GM12878 (cell line): ENCODE measurements around the gene CCL7. TPM values are rescaled to one million over a fixed set of nuclear protein-coding genes. Genes with fewer than 3 reads are reported as not detected.

Experiments
- ATAC-seq: fragments of 200-7000 bp; cut with Tn5 transposase; 3 replicates; pipeline ENCODE4 v1.9.1; 2020; ENCODE audit warnings: mild to moderate bottlenecking, moderate library complexity
- BruUV-seq: library from RNA; stranded (reverse); fragments of 400-500 nt; replicated peaks from 2 replicates; lab custom pipeline; 2021; lab: Mats Ljungman, UMichigan
- CTCF ChIA-PET: fragments of 300-600 bp; sonication (Branson Sonifier 250); formaldehyde crosslinking; extraction: SDS; loops from one replicate; lab custom pipeline; 2021; ENCODE audit warnings: inconsistent platforms; lab: Yijun Ruan, JAX
- POLR2A ChIA-PET: fragments of 350-600 bp; formaldehyde crosslinking; extraction: SDS; loops from one replicate; lab custom pipeline; 2021; ENCODE audit warnings: inconsistent platforms; lab: Charles Lee
- RAD21 ChIA-PET: fragments of 300-600 bp; sonication (Branson Sonifier 250); formaldehyde crosslinking; loops from one replicate; lab custom pipeline; 2023; ENCODE audit warnings: antibody characterized with exemption; ENCODE audit not compliant: unreplicated experiment; lab: Charles Lee
- SMC1A ChIA-PET: fragments of 300-600 bp; sonication (Branson Sonifier 250); formaldehyde crosslinking; loops from one replicate; lab custom pipeline; 2023; ENCODE audit not compliant: unreplicated experiment, uncharacterized antibody; lab: Charles Lee
- DNase-seq: peaks from one replicate; pipeline ENCODE4 v3.0.0-alpha.2; 2011; ENCODE audit warnings: low read depth, low spot score
- FAIRE-seq: peaks from 3 replicates; lab custom pipeline; 2011; peaks lifted over from hg19 to GRCh38; lab: Jason Lieb, UNC
- H2AFZ ChIP-seq: 2 replicates; pipeline ENCODE4 v1.6.0; 2011; ENCODE audit warnings: low read depth, low read length, control low read depth; ENCODE audit not compliant: control insufficient read depth
- H3K27ac ChIP-seq: 2 replicates; pipeline ENCODE4 v1.5.1; 2011; ENCODE audit warnings: control low read depth; ENCODE audit not compliant: control insufficient read depth, insufficient read depth
- H3K27me3 ChIP-seq, 2 experiments: replicated peaks in 1 of 2; 2 replicates each; pipeline versions ENCODE4 v1.6.0 to v1.6.1; 2011; ENCODE audit warnings: low read length in 1 of 2; ENCODE audit not compliant: control insufficient read depth in 2 of 2, insufficient read depth in 2 of 2
- H3K36me3 ChIP-seq, 2 experiments: 2 replicates each; pipeline ENCODE4 v1.5.1; 2011; ENCODE audit warnings: low read length in 1 of 2; ENCODE audit not compliant: control insufficient read depth in 2 of 2, insufficient read depth in 2 of 2
- H3K4me1 ChIP-seq: 2 replicates; pipeline ENCODE4 v1.6.1; 2011; ENCODE audit warnings: mild to moderate bottlenecking, low read length, moderate library complexity, mixed read lengths; ENCODE audit not compliant: control insufficient read depth, insufficient read depth
- H3K4me2 ChIP-seq: 2 replicates; pipeline ENCODE4 v1.6.0; 2011; ENCODE audit warnings: control low read depth; ENCODE audit not compliant: control insufficient read depth, insufficient read depth
- H3K4me3 ChIP-seq: fragments of 200-600 bp; sonication (generic); 2 replicates; pipeline ENCODE4 v1.5.1; 2016
- H3K79me2 ChIP-seq: 2 replicates; pipeline ENCODE4 v1.6.0; 2011; ENCODE audit warnings: low read length; ENCODE audit not compliant: control insufficient read depth, insufficient read depth
- H3K9ac ChIP-seq: 2 replicates; pipeline ENCODE4 v1.8.0; 2011; ENCODE audit warnings: low read length, control low read depth, mixed read lengths; ENCODE audit not compliant: control insufficient read depth, insufficient read depth
- H3K9me3 ChIP-seq: replicated peaks from 3 replicates; pipeline ENCODE4 v1.5.1; 2011; ENCODE audit warnings: mild to moderate bottlenecking, low read length; ENCODE audit not compliant: control insufficient read depth, insufficient read depth
- H4K20me1 ChIP-seq: 2 replicates; pipeline ENCODE4 v1.6.0; 2011; ENCODE audit not compliant: control insufficient read depth, insufficient read depth
- ATF2 ChIP-seq: IDR thresholded peaks from 2 replicates; pipeline ENCODE4 v1.6.1; 2012; ENCODE audit warnings: low read length, inconsistent platforms
- BCLAF1 ChIP-seq: fragments of 450-650 bp; IDR thresholded peaks from 2 replicates; pipeline ENCODE4 v1.6.1; 2017; ENCODE audit warnings: antibody characterized with exemption, mild to moderate bottlenecking, moderate library complexity
- E2F8 ChIP-seq: fragments of 450-650 bp; IDR thresholded peaks from 2 replicates; pipeline ENCODE4 v1.6.1; 2018; ENCODE audit warnings: mild to moderate bottlenecking, low read depth, moderate library complexity; ENCODE audit not compliant: partially characterized antibody
- GABPA ChIP-seq: IDR thresholded peaks from 2 replicates; pipeline ENCODE4 v1.6.1; 2014; ENCODE audit warnings: antibody characterized with exemption, low read depth, mild to moderate bottlenecking, inconsistent platforms
- IRF4 ChIP-seq: IDR thresholded peaks from 2 replicates; pipeline ENCODE4 v1.6.1; 2011; ENCODE audit warnings: low read depth, low read length
- IRF5 ChIP-seq: fragments of 450-650 bp; IDR thresholded peaks from 2 replicates; pipeline ENCODE4 v1.6.1; 2017; ENCODE audit warnings: borderline replicate concordance
- MAX ChIP-seq: IDR thresholded peaks from 2 replicates; pipeline ENCODE4 v1.6.1; 2012; ENCODE audit warnings: low read depth, low read length, improper control_type of control experiment
- MEF2B ChIP-seq: fragments of 450-650 bp; IDR thresholded peaks from 2 replicates; pipeline ENCODE4 v1.6.1; 2018; ENCODE audit warnings: mild to moderate bottlenecking, moderate library complexity; ENCODE audit not compliant: partially characterized antibody, poor library complexity, severe bottlenecking
- NFXL1 ChIP-seq: fragments of 450-650 bp; IDR thresholded peaks from 2 replicates; pipeline ENCODE4 v1.6.1; 2017; ENCODE audit warnings: antibody characterized with exemption, mild to moderate bottlenecking, borderline replicate concordance
- PML ChIP-seq: IDR thresholded peaks from 2 replicates; pipeline ENCODE4 v1.6.1; 2012; ENCODE audit warnings: low read length, inconsistent platforms
- POLR2AphosphoS5 ChIP-seq: IDR thresholded peaks from 2 replicates; pipeline ENCODE4 v1.6.1; 2011; ENCODE audit warnings: mild to moderate bottlenecking, low read length, inconsistent platforms
- SPI1 ChIP-seq: IDR thresholded peaks from 2 replicates; pipeline ENCODE4 v1.6.1; 2011; ENCODE audit warnings: low read depth, mild to moderate bottlenecking, low read length, moderate library complexity, borderline replicate concordance; ENCODE audit not compliant: insufficient read depth
- ZNF207 ChIP-seq: fragments of 450-650 bp; IDR thresholded peaks from 2 replicates; pipeline ENCODE4 v1.6.1; 2014; ENCODE audit warnings: antibody characterized with exemption, mild to moderate bottlenecking, borderline replicate concordance
- ZZZ3 ChIP-seq: IDR thresholded peaks from 2 replicates; pipeline ENCODE4 v1.6.1; 2011; ENCODE audit warnings: low read depth; ENCODE audit not compliant: control insufficient read depth, insufficient read length
- WGBS: methylation state at CpG from one replicate; pipeline ENCODE4 v1.1.6; 2016; ENCODE audit warnings: low lambda C conversion rate; ENCODE audit not compliant: insufficient replicate concordance, insufficient coverage; ENCODE audit errors: missing lambda C conversion rate; 5-methylcytosine and 5-hydroxymethylcytosine counted together
- in situ Hi-C: fragments of 300-500 bp; cut with MboI; formaldehyde crosslinking; loops from 9 replicates; pipeline ENCODE4 v1.14.3; 2018; ENCODE audit warnings: mixed read lengths
- intact Hi-C: fragments of 100-400 bp; cut with micrococcal nuclease; formaldehyde crosslinking; loops from one replicate; pipeline ENCODE4 v1.14.2; 2022; ENCODE audit not compliant: unreplicated experiment
- polyA plus RNA-seq, 11 experiments: library from polyadenylated mRNA; depleted of rRNA in 4 of 11; unstranded in 6 of 11; stranded (reverse) in 5 of 11; fragments of >200 nt; fragmentation: Nextera tagmentation in 4 of 11; fragmentation: Illumina TruSeq in 1 of 11; extraction: Ambion mirVana in 4 of 11; extraction: Trizol in 1 of 11; gene quantifications; 1 replicate in 1 of 11; 2 replicates in 10 of 11; pipeline versions ENCODE4 v1.2.1 to v1.2.3, GENCODE V29; 2011 to 2016; ENCODE audit warnings: inconsistent platforms in 2 of 11, missing spikeins in 2 of 11, low read depth in 1 of 11
- total RNA-seq, 4 experiments: library from RNA; depleted of rRNA in 3 of 4; stranded (reverse); fragments of >200 nt in 3 of 4; fragmentation: Illumina TruSeq in 1 of 4; extraction: Trizol in 1 of 4; gene quantifications; 2 replicates each; pipeline versions ENCODE4 v1.2.1 to v1.2.3, GENCODE V29; 2013 to 2021

The CCL7 gene
- total and polyA plus RNA-seq, 10 of the 15 experiments (the other 5 are each of a cell fraction or from before 2014, with no cell fraction given) = not detected

- no peak for TF ChIP-seq SPI1
Measured at GRCh38 chr17:34306466-34306865, 36.4 kb downstream of the CCL7 start (continued).

- ChIA-PET POLR2A (no interaction called here), SMC1A (interaction anchor here (1.2 to 1.3 kb wide), 2 partner anchors 107 to 116 kb away, joined by 3 to 4 read pairs; no protein-coding TSS in a partner anchor), RAD21 (no interaction called here), CTCF (interaction anchor here (1.2 to 1.6 kb wide), 3 partner anchors 13 to 106 kb away, joined by 4 to 6 read pairs (median 5); no protein-coding TSS in a partner anchor)
- FAIRE-seq (no peak), DNase-seq (no peak), ATAC-seq (no peak)
- intact Hi-C loops (no loop called here), in situ Hi-C loops (no loop called here)
- Histone ChIP-seq H3K36me3 (no peaks in the 10 kb centered on the region), H4K20me1 (no peaks in the 10 kb centered on the region), H3K4me3 (no peak overlapping the region), H3K9me3 (no peaks in the 10 kb centered on the region), H3K4me2 (no peak overlapping the region), H3K27ac (no peak overlapping the region), H3K9ac (no peak overlapping the region), H3K79me2 (no peaks in the 10 kb centered on the region), H2AFZ (no peak overlapping the region), H3K27me3 (peaks cover 0 to 4% of the 10 kb centered on the region in 2 experiments; a peak in 3 of 4 replicates), H3K4me1 (no peaks in the 10 kb centered on the region)
- no TSS peak for BruUV-seq
- WGBS = 28% methylated on average over 3 of the region's 3 CpGs
- TF ChIP-seq ZNF207 = no peak
- no peak for TF ChIP-seq ZZZ3
- TF ChIP-seq GABPA = no peak
- no peak for TF ChIP-seq MEF2B
- TF ChIP-seq BCLAF1 = no peak
- TF ChIP-seq IRF5 = no peak
- TF ChIP-seq NFXL1 = no peak
- no peak for TF ChIP-seq PML
- no peak for TF ChIP-seq ATF2
- no peak for TF ChIP-seq MAX
- TF ChIP-seq IRF4 = no peak
- TF ChIP-seq E2F8 = no peak
- no peak for TF ChIP-seq POLR2AphosphoS5
Measured at GRCh38 chr17:34307110-34307509, 37.1 kb downstream of the CCL7 start.
